ENCODE results near the gene UBE2F. TPM values are rescaled to one million over a fixed set of nuclear protein-coding genes. Genes with fewer than 3 reads are reported as not detected.
"Not testable (repeated sequence)": the region's sequence is repeated elsewhere in the genome, so short reads cannot be mapped to it uniquely, and the experiment has no call there.

Gene UBE2F
- total RNA-seq, 1 donor from 2014 or later, result 73.3 TPM

DNA sequence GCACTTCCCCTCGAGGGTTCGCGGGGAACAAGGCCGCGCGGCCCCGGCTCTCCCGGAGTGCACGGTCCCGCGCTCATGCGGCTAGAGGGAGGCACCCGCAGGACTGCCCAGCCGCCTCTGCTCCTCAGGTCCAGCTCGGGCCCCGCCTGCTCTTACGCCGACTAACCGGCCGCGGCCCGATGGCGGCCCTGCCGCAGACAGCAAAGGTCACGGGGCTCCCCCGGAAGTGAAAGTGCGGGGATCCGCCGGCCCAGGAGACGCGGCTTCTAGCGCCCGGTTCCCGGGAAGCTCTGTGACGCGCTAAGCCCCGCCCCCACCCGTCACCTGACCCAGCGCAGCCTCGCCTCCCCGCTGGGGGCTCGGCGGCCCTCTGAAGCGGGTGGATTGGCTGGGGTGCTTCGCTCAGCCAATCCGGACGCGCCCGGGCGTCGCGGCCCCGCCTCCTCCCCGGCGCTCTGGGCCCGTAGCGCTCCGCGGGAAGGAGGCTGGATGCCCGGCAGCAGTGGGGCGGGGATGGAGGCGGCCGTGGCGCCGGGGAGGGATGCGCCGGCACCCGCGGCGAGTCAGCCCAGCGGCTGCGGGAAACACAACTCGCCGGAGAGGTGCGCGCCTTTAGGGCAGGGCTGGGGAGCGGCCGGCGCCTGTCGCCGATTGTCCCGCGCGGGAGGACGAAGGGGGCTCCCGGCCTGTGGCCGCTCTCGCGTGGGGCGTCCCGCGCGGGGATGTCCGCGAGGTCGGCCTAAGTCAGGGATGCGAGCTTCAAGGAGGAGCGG, 93.9 kb downstream of the UBE2F start, which contains the start of gene SCLY:
SCLY (plus strand) TSS at position 460 of the 773 bp plus-strand sequence; CDS start at position 514, 54 bp downstream.
- peak; percentile 99 for ATAC-seq
- DNase-seq (ENCODE audit: missing footprints), result peak; percentile 98
- intact Hi-C loops (cut with DNase I), result loop anchor here (1.0 to 2.0 kb wide), 3 partner anchors 79 to 142 kb away; partner anchors contain the start of genes ILKAP and UBE2F

DNA sequence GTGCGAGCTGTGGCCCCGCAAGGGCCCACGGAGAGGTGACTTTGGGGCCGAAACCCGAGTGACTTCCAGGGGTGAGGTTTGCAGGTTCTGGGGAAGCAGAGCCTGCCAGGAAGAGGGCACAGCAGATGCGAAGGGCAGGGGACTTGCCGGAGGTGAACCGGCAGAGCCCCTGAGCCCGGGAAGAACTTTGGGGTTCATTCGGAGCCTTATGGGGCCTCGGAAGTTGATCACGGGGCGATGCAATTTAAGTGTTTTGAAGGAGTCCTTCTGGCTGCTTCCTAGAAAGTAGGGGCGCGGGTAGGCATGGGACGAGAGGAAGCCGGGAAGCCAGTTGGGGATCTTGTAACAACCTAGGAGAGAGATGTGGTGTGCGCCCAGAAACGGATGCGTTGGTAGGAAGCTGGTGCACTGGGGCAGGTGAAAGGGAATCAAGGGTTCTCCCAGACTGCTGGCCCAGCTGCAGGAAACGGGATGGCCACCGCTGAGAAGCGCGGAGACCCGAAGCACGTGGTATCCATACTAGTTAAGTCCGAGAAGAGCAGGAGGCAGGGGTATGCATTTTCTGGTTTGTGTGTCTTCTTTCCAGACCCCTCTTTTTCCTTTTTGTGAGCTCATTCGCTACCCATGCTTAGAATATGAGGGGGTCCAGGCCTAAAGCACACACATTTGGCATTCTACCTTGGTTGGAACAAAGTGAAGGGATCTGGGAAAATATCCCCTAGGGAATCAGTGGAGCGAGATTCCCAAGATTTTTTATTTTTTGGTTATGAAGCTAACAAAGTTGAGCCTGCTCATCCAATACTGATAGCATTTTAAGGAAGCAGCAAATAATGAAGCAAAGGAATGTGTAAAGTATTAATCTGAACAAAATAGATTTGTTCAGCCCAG, 94.7 kb downstream of the UBE2F start:
- intact Hi-C loops (cut with DNase I), result loop anchor here (2.0 kb wide), 2 partner anchors 95 to 141 kb away; partner anchors contain the start of genes ILKAP and UBE2F
- ATAC-seq (no peak), DNase-seq (ENCODE audit: missing footprints) (no peak)

DNA sequence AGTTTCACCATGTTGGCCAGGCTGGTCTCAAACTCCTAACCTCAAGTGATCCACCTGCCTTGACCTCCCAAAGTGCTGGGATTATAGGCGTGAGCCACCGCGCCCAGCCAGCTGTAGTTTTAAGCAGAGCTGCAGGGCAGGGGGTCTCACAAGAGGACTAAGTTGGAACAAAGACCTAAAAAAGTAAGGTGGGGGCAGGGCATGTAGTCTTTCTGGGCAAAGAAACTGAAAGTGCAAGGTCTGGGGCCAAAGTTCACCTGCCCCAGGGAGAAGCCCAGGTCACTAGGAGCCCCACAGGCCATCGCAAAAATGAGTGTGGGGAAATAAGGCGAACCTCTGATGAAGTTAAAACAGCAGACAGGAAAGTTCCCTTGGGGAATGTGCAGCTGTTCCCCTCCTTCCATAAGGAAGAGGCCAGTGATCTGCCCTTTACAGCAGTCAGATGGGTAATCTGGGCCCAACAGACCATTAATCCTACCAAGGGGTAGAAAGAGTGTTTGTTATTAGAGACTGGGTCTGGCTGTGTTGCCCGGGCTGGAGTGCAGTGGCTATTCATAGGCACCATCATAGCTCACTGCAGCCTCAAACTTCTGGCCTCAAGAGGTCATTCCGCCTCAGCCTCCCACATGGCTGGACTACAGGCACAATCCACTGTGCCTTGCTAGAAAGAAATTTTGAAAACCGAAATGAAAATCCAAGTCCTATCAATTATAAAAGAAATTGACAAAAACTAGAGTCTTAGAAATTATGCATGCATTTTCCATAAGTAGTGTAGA, 96.8 kb downstream of the UBE2F start:
- ATAC-seq (no peak), DNase-seq (ENCODE audit: missing footprints) (no peak)
- intact Hi-C loops (cut with DNase I), result no loop called here

DNA sequence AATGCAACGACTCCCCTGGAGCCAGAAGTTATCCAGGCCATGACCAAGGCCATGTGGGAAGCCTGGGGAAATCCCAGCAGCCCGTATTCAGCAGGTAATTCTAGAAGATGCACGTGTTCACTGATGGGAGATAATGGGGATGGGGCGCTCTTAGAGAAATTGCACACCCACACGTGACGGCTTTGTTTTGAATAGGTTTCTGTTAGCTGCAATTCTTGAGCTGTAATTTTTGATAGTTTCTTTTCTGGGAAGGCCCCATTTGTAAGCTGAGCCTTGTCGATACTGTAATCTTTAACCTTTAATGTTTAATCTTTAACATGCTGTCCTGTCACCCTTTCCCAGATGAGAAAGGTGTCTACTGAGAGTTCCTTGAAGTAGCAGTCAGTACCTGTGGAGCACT, 97.6 kb downstream of the UBE2F start:
- DNase-seq (ENCODE audit: missing footprints) (no peak), ATAC-seq (no peak)
- intact Hi-C loops (cut with DNase I), result no loop called here

DNA sequence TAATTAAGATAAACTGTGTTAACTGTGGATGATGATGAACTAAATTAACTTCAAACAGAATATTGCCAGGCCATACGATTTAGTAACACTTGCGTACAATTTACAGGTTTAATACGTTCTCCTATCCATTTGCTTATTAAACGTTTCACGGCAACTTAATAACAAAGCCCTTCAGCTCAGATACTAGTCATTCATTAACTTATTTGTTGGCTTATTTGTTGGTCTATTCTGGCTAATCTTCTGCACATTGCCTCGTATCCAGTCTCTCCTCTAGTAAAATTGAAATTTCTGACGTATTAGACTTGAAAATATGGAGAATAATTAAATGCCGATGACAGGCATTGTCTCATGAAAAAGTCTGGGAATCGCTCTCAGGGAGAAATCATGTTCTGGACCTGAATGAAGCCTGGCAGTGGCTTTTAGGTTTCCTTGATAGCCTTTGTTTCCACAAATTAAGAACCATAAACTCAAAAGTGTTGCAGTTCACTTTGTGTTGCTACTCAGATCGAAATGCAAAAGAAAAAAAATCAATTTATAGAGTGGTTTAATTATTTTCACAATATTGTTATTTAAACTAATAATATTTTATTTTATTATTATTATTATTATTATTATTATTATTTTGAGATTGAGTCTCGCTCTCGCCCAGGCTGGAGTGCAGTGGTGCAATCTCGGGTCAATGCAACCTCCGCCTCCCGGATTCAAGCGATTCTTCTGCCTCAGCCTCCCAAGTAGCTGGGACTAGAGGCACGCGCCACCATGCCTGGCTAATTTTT, 98.4 kb downstream of the UBE2F start:
- intact Hi-C loops (cut with DNase I), result no loop called here
- DNase-seq (ENCODE audit: missing footprints), result no peak
- ATAC-seq, result no peak

DNA sequence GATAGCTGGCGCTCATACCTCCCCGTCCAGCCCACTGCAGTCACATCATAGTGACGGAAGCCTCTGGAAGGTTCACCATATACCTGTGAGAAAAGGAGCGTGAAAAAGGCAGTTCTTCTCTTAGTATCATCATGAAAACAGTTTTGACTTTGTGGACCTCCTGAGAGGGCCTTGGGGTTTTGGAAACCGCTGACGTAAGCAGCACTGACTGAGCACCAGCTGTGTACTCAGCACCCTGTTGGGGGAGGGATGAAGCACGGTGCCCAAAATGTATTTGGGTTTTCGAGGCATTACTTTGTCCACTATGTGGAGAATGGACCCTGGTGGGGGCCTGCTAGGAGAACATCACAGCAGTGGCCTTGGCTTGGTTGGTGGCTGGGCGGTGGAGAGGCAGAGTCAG, 99.4 kb downstream of the UBE2F start:
- DNase-seq (ENCODE audit: missing footprints), result no peak
- intact Hi-C loops (cut with DNase I), result no loop called here

DNA sequence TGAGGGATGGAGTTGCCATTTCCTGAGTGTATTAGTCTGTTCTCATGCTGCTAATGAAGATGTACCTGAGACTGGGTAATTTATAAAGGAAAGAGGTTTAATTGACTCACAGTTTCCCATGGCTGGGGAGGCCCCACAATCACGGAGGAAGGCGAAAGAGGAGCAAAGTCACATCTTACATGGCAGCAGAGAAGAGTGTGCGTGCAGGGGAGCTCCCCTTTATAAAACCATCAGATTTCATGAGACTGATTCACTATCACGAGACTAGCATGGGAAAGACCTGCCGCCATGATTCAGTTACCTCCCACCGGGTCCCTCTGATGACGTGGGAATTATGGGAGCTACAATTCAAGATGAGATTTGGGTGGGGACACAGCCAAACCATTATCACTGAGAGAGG, 99.9 kb downstream of the UBE2F start:
- DNase-seq (ENCODE audit: missing footprints); intact Hi-C loops (cut with DNase I); ATAC-seq: not testable (repeated sequence)

More for the DNA sequence above, 99.4 kb downstream of the UBE2F start:
- ATAC-seq, result no peak

DNA sequence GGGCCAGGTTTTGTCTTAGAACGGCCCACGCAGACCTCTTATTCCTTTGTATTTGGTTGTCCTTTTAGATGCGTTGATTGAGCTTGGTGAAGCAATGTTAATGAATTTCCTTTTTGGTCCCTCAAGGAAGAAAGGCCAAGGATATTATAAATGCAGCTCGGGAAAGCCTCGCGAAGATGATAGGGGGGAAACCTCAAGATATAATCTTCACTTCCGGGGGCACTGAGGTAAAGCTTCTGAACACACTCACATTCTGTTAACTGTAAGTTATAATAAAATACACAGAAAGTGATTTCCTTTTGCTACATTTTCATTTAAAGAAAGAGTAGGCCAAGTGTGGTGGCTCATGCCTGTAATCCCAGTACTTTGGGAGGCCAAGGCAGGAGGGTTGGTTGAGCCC, 101.1 kb downstream of the UBE2F start:
- DNase-seq (ENCODE audit: missing footprints) (no peak), ATAC-seq (no peak)
- intact Hi-C loops (cut with DNase I), result no loop called here

DNA sequence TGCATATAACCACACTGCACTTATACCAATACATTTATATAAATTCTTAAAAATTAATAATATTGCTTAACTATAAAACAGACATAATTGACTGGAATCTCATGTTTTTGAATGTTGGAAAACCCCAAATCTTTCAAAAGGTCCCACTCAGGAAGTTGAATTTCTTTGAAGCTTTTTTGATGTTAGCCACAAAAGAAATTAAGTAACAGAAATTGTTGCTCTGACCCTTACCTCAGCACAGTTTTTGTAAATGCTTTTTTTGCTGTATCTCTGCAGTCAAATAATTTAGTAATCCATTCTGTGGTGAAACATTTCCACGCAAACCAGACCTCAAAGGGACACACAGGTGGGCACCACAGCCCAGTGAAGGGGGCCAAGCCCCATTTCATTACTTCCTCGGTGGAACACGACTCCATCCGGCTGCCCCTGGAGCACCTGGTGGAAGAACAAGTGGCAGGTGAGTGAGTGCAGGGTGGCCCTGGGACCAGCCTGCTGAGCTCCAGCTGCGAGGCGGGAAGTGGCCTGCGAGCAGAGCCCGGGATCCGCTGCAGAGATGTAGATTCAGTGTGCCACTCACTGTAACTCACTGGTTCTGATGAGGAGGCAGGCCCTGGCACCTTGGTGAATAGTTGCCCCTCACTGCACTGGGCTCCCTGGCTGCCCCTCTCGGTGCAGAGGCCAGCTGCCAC, 102.4 kb downstream of the UBE2F start:
- DNase-seq (ENCODE audit: missing footprints) (no peak), ATAC-seq (no peak)
- intact Hi-C loops (cut with DNase I), result no loop called here

DNA sequence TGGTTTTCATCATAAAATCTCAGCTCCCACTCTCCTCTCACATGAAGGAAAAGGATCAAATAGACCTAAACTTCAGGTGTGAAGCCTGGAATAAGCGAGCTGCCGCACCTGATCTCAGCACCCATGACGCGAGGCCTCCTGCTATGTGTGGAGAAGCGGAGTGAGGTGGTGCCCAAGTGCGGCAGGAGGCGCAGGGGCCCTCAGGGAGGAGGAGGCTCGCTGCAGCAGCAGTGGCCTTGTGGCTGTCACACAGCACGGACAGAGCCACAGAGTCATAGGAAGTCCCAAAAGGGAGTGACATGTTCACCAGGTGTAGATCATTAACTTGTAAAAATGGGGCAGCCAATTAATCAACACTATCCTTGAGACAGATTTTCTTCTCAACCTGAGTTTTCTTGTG, 103.1 kb downstream of the UBE2F start:
- DNase-seq (ENCODE audit: missing footprints) (no peak), ATAC-seq (no peak)
- intact Hi-C loops (cut with DNase I), result no loop called here

DNA sequence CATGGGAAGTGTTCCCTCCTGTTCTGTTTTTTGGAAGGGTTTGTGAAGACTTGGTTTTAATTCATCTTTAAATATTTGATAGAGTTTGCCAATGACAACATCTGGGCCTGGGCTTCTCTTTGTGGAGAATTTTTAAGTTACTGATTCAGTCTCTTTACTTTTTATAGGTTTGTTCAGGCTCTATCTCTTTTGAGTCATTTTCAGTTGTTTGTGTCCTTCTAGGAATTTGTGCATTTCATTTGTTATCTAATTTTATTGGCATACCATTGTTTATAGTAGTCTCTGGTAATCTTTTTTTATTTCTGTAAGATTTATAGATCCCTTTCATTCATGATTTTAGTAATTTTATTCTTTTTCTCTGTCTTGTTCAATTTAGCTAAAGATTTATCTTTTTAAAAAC, 108.6 kb downstream of the UBE2F start:
- intact Hi-C loops (cut with DNase I), result no loop called here
- DNase-seq (ENCODE audit: missing footprints) (no peak), ATAC-seq (no peak)

DNA sequence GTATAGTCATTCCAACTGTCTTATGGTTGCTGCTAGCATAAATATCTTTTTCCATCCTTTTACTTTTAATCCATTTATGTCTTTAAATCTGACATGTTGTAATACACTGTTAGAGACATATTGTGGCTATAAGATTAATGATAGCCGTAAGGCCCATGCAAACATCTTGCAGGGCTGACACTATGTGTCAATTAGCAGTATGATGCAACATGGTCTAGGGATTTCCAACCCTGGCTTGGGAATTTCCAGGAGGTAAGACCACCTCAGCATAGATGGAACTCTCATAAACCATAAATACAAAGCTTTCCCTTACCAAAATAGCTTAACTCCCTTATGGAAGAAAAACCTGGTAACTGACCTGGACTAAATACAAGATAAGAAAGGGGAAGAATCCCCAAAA, 110.5 kb downstream of the UBE2F start:
- DNase-seq (ENCODE audit: missing footprints) (no peak), ATAC-seq (no peak)
- intact Hi-C loops (cut with DNase I), result no loop called here

DNA sequence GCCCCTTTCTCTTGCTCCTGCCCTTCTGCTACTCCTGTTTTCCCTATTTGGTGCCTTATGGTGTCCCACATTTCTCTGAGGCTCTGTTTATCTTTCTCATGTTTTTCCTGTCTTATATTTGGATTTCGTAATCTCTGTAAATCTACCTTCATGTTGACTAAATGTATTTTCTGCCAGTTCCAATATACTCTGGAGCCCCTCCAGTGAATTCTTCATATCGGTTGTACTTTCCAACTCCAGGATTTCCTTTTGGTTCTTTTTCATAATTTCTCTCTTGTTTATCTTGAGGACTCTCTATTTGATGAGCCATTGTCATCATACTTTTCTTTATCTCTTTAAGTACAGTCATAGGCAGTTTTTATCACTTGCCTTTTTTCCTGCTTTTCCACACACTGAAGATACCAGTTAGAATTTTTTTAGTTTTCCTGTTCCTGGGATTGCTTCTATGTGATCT, 113.1 kb downstream of the UBE2F start:
- ATAC-seq, result no peak

DNA sequence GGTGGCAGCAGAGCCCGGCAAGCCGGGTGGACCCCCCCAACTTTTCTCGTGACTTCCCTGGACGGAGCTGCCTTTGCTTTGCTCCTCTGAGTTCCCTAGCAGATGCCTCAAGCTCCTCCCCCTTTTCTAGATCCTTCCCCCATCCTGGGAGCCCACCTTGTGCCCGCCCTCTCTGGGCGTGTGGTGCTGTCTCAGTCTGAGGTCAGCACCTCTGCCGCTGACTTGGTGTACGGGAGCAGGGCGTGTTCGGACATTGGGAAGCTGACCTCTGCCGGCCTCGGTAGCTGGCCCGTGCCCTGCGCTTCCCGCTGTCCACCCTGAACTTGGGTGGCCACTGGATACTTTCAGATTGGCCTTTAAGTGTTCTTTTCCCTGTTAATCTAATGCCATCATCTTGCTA, 113.7 kb downstream of the UBE2F start:
- intact Hi-C loops (cut with DNase I), result no loop called here
- DNase-seq (ENCODE audit: missing footprints) (no peak), ATAC-seq (no peak)

More for the DNA sequence above, 113.1 kb downstream of the UBE2F start:
- intact Hi-C loops (cut with DNase I), result no loop called here
- no peak for DNase-seq (ENCODE audit: missing footprints)

DNA sequence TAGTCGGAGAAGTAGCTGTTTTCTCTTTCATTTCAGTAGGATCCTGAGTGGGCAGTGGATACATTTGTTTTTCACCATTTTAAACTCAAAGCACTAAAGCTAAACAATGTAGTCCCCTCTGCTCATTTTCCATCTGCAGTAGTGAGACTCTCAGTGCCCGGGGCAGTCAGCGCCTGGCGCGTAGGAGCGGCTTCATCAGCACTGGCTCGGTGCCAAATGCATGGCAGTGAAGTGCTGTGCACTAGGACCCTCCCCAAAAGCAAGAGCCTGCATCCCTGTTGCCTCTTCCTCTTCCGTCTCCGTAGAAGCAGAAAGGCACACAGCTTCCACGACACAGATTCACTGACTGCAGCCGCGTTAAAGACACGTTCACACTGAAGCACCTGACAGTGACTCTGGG, 114.3 kb downstream of the UBE2F start:
- ATAC-seq (no peak), DNase-seq (ENCODE audit: missing footprints) (no peak)
- intact Hi-C loops (cut with DNase I), result no loop called here

DNA sequence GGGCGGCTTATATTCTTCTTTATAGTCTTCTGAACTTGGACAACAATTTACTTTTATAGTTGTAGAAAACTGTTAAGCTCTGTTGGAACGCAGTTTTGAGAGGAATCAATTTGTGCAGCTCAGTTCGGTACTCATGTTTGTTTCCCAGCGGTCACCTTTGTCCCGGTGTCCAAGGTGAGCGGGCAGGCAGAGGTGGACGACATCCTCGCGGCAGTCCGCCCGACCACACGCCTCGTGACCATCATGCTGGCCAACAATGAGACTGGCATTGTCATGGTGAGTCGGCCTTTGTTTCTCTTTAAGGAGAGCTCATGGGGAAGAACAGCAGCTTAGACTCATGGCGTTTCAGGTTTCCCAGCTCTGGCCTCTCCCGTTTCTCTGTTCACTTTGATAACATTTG, 114.7 kb downstream of the UBE2F start:
- ATAC-seq, result no peak
- intact Hi-C loops (cut with DNase I), result no loop called here
- DNase-seq (ENCODE audit: missing footprints), result no peak

DNA sequence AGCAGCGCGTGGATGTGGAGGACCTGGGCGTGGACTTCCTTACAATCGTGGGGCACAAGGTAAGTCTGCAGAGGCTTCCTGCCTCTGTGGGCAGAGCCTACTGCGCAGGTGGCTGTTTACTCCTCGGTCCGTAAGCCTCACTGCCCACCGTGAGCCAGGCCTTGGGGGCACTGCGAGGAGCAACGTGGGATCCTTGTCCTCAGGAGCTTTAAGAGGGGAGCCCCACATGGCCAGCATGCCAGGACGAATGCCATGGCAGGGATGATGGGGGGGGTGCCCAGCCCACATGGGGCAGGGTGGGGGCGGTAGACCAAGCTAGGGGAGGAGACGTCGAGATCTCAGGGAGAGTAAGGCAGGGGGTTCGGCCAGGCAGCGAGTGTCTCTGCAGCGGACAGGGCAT, 115.3 kb downstream of the UBE2F start:
- no peak for DNase-seq (ENCODE audit: missing footprints)
- intact Hi-C loops (cut with DNase I), result no loop called here
- ATAC-seq, result no peak

DNA sequence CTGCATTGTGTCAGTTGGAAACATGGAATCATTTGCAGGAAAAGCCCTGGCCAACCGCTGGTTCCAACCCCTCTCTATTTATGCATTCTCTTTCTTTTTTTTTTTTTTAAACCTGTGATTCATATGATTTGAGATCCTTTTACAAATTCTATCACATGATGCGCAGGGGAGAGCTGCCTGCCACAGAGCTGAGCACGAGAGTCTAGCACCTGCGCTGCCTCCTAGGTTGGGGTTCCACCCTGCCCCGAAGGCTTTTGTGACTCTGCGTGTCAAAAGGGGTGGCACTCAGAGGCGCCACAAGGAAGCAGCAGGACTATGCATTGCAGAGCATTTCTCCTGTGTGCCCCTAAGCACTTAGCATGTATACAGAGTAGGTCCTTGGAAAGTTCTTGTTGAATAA, 116.0 kb downstream of the UBE2F start:
- DNase-seq (ENCODE audit: missing footprints), result no peak
- intact Hi-C loops (cut with DNase I), result no loop called here
- ATAC-seq, result no peak

Measured in Right ventricle myocardium inferior (tissue), 1 donor.